OCI-LY1 (cell line): ENCODE measurements around the gene CIDEC.
"Not testable (repeated sequence)": the region's sequence is repeated elsewhere in the genome, so short reads cannot be mapped to it uniquely, and the experiment has no call there.

Source experiments
- H2AFZ ChIP-seq: fragments of 200-600 bp; sonication (generic), shearing (Covaris generic); 2 replicates; pipeline ENCODE4 v1.6.0; 2014; ENCODE audit warnings: antibody characterized with exemption, mild to moderate bottlenecking, low read length
- H3F3A ChIP-seq: fragments of 200-600 bp; sonication (generic), shearing (Covaris generic); 2 replicates; pipeline ENCODE4 v1.6.0; 2014; ENCODE audit warnings: mild to moderate bottlenecking, antibody characterized with exemption, low read length, moderate library complexity; ENCODE audit not compliant: insufficient read depth
- H3K27ac ChIP-seq: fragments of 200-600 bp; sonication (generic); 2 replicates; pipeline ENCODE4 v1.5.1; 2014; ENCODE audit warnings: low read length, mixed run types, mild to moderate bottlenecking, low read depth; ENCODE audit not compliant: poor library complexity, severe bottlenecking
- H3K27me3 ChIP-seq: fragments of 200-600 bp; sonication (generic); 2 replicates; pipeline ENCODE4 v1.6.0; 2014; ENCODE audit warnings: antibody characterized with exemption, mild to moderate bottlenecking, low read length, moderate library complexity; ENCODE audit not compliant: insufficient read depth
- H3K36me3 ChIP-seq: fragments of 200-600 bp; sonication (generic); 2 replicates; pipeline ENCODE4 v1.6.1; 2014; ENCODE audit warnings: mild to moderate bottlenecking, antibody characterized with exemption, low read length, moderate library complexity, mixed read lengths; ENCODE audit not compliant: insufficient read depth
- H3K4me1 ChIP-seq: fragments of 200-600 bp; sonication (generic); 2 replicates; pipeline ENCODE4 v1.5.1; 2014; ENCODE audit warnings: mild to moderate bottlenecking, low read length, moderate library complexity; ENCODE audit not compliant: insufficient read depth, severe bottlenecking
- H3K4me2 ChIP-seq: fragments of 200-600 bp; sonication (generic), shearing (Covaris generic); 2 replicates; pipeline ENCODE4 v1.6.1; 2014; ENCODE audit warnings: low read length
- H3K4me3 ChIP-seq: fragments of 200-600 bp; sonication (generic); 2 replicates; pipeline ENCODE4 v1.5.1; 2014; ENCODE audit warnings: low read length, low read depth, mild to moderate bottlenecking, mixed read lengths; ENCODE audit not compliant: poor library complexity, severe bottlenecking
- H3K79me2 ChIP-seq: fragments of 200-600 bp; shearing (Covaris generic); 2 replicates; pipeline ENCODE4 v1.6.1; 2016; ENCODE audit warnings: mixed run types, low read length, mixed read lengths; ENCODE audit not compliant: insufficient read depth
- H3K9ac ChIP-seq: fragments of 200-600 bp; sonication (generic), shearing (Covaris generic); 2 replicates; pipeline ENCODE4 v1.6.1; 2014; ENCODE audit warnings: mild to moderate bottlenecking, low read length, mixed read lengths
- H3K9me2 ChIP-seq: fragments of 200-600 bp; sonication (generic), shearing (Covaris generic); 2 replicates; pipeline ENCODE4 v1.6.1; 2014; ENCODE audit warnings: low read depth, mild to moderate bottlenecking, low read length, mixed read lengths
- H3K9me3 ChIP-seq: fragments of 200-600 bp; shearing (Covaris generic); 2 replicates; pipeline ENCODE4 v1.6.1; 2014; ENCODE audit warnings: low read length, mixed read lengths
- H4K20me1 ChIP-seq: fragments of 200-600 bp; sonication (generic), shearing (Covaris generic); 2 replicates; pipeline ENCODE4 v1.6.0; 2016; ENCODE audit warnings: mild to moderate bottlenecking, low read length; ENCODE audit not compliant: insufficient read depth
- CTCF ChIP-seq: fragments of 200-600 bp; sonication (generic), shearing (Covaris generic); IDR thresholded peaks from 2 replicates; pipeline ENCODE4 v1.5.1; 2017; ENCODE audit warnings: mild to moderate bottlenecking, antibody characterized with exemption, low read length, moderate library complexity, mixed read lengths
- EZH2 ChIP-seq: fragments of 200-600 bp; sonication (generic), shearing (Covaris generic); IDR thresholded peaks from 2 replicates; pipeline ENCODE4 v1.8.0; 2017; ENCODE audit warnings: borderline replicate concordance, mixed run types, mild to moderate bottlenecking, antibody characterized with exemption, low read length, moderate library complexity, mixed read lengths

Gene CIDEC

GRCh38 chr3:9898467-9899241, 18.6 kb upstream of the CIDEC start:
- TF ChIP-seq CTCF, result no peak
- no peak for TF ChIP-seq EZH2
- H3K9me3 ChIP-seq, result no peaks in the 10 kb centered on the region
- no peaks in the 10 kb centered on the region for H3K27me3 ChIP-seq
- no peaks in the 10 kb centered on the region for H3K4me1 ChIP-seq
- H3K27ac ChIP-seq, result no peak overlapping the region
- no peaks in the 10 kb centered on the region for H3K9me2 ChIP-seq
- no peak overlapping the region for H3K9ac ChIP-seq
- H3K79me2 ChIP-seq, result no peaks in the 10 kb centered on the region
- no peak overlapping the region for H2AFZ ChIP-seq
- H3K36me3 ChIP-seq, result peaks cover 15% of the 10 kb centered on the region
- H4K20me1 ChIP-seq, result no peaks in the 10 kb centered on the region
- no peak overlapping the region for H3K4me3 ChIP-seq
- no peak overlapping the region for H3K4me2 ChIP-seq
- no peaks in the 10 kb centered on the region for H3F3A ChIP-seq

GRCh38 chr3:9897408-9898372, 17.6 kb upstream of the CIDEC start:
- H3K27ac ChIP-seq, result no peak overlapping the region
- H3K27me3 ChIP-seq, result no peaks in the 10 kb centered on the region
- no peak overlapping the region for H3K4me2 ChIP-seq
- no peaks in the 10 kb centered on the region for H3K9me3 ChIP-seq
- peaks cover 25% of the 10 kb centered on the region for H3K36me3 ChIP-seq
- no peaks in the 10 kb centered on the region for H3F3A ChIP-seq
- H3K9ac ChIP-seq, result no peak overlapping the region
- H4K20me1 ChIP-seq, result no peaks in the 10 kb centered on the region
- no peak overlapping the region for H2AFZ ChIP-seq
- no peak overlapping the region for H3K4me3 ChIP-seq
- no peaks in the 10 kb centered on the region for H3K79me2 ChIP-seq
- TF ChIP-seq CTCF (no peak), EZH2 (no peak)
- no peaks in the 10 kb centered on the region for H3K4me1 ChIP-seq
- H3K9me2 ChIP-seq, result no peaks in the 10 kb centered on the region

GRCh38 chr3:9896755-9897407, 16.8 kb upstream of the CIDEC start:
- not testable (repeated sequence) for H3K4me3 ChIP-seq, H2AFZ ChIP-seq, H3F3A ChIP-seq, H3K27me3 ChIP-seq, H3K9me3 ChIP-seq, H3K4me1 ChIP-seq, H3K4me2 ChIP-seq, H3K27ac ChIP-seq, H4K20me1 ChIP-seq, H3K79me2 ChIP-seq, H3K9me2 ChIP-seq, H3K9ac ChIP-seq
- H3K36me3 ChIP-seq, result peaks cover 30% of the 10 kb centered on the region

- not testable (repeated sequence) for H3K9me2 ChIP-seq, H4K20me1 ChIP-seq, H3K9me3 ChIP-seq, H3F3A ChIP-seq, H3K27ac ChIP-seq, H3K4me1 ChIP-seq, H3K4me3 ChIP-seq, H3K4me2 ChIP-seq, H2AFZ ChIP-seq, H3K27me3 ChIP-seq, H3K9ac ChIP-seq
- peaks cover 30% of the 10 kb centered on the region for H3K36me3 ChIP-seq
- H3K79me2 ChIP-seq, result peaks cover 11% of the 10 kb centered on the region
These were observed 15.7 kb upstream of the CIDEC start for GRCh38 chr3:9895715-9896114.
